H9 (cell line): ENCODE measurements around the gene PASD1. TPM values are rescaled to one million over a fixed set of nuclear protein-coding genes. Genes with fewer than 3 reads are reported as not detected.

Source experiments
- DNase-seq: peaks from one replicate; pipeline ENCODE4 v3.0.0-alpha.2; 2017
- H2AFZ ChIP-seq: one replicate; pipeline ENCODE4 v1.6.1; 2013; ENCODE audit warnings: mild to moderate bottlenecking, low read length, control low read depth, moderate library complexity
- H2AK5ac ChIP-seq: 2 replicates; pipeline ENCODE4 v1.6.1; 2013; ENCODE audit warnings: low read length, control low read depth, mixed read lengths; ENCODE audit not compliant: insufficient read length
- H2BK120ac ChIP-seq: one replicate; pipeline ENCODE4 v1.6.1; 2013; ENCODE audit warnings: low read depth, mild to moderate bottlenecking, low read length, control low read depth, inconsistent platforms; ENCODE audit not compliant: poor library complexity, severe bottlenecking
- H2BK12ac ChIP-seq: 2 replicates; pipeline ENCODE4 v1.6.1; 2013; ENCODE audit warnings: low read length, control low read depth, mixed read lengths, low read depth; ENCODE audit not compliant: insufficient read length
- H2BK15ac ChIP-seq: 2 replicates; pipeline ENCODE4 v1.6.1; 2013; ENCODE audit warnings: low read depth, low read length, control low read depth
- H2BK20ac ChIP-seq: one replicate; pipeline ENCODE4 v1.6.1; 2013; ENCODE audit warnings: low read depth, mild to moderate bottlenecking, low read length, control low read depth, inconsistent platforms; ENCODE audit not compliant: poor library complexity, severe bottlenecking
- H2BK5ac ChIP-seq: 2 replicates; pipeline ENCODE4 v1.6.1; 2013; ENCODE audit warnings: low read length, control low read depth, mixed read lengths; ENCODE audit not compliant: insufficient read length
- H3K14ac ChIP-seq: 2 replicates; pipeline ENCODE4 v1.6.1; 2013; ENCODE audit warnings: low read length, control low read depth; ENCODE audit not compliant: insufficient read depth
- H3K18ac ChIP-seq: 2 replicates; pipeline ENCODE4 v1.6.1; 2013; ENCODE audit warnings: low read depth, mild to moderate bottlenecking, mixed read lengths, low read length, control low read depth; ENCODE audit not compliant: insufficient read length
- H3K23ac ChIP-seq: 2 replicates; pipeline ENCODE4 v1.6.1; 2013; ENCODE audit warnings: low read length, control low read depth, mixed read lengths, low read depth; ENCODE audit not compliant: insufficient read length
- H3K23me2 ChIP-seq: 2 replicates; pipeline ENCODE4 v1.6.1; 2013; ENCODE audit warnings: low read depth, mild to moderate bottlenecking, mixed read lengths, low read length, control low read depth; ENCODE audit not compliant: insufficient read length, poor library complexity, severe bottlenecking
- H3K27ac ChIP-seq: 2 replicates; pipeline ENCODE4 v1.5.1; 2013; ENCODE audit warnings: low read length, control low read depth, mixed read lengths, low read depth; ENCODE audit not compliant: insufficient read length
- H3K27me3 ChIP-seq: 2 replicates; pipeline ENCODE4 v1.6.1; 2013; ENCODE audit warnings: low read length, control low read depth, inconsistent platforms; ENCODE audit not compliant: insufficient read depth
- H3K4ac ChIP-seq: 2 replicates; pipeline ENCODE4 v1.6.1; 2013; ENCODE audit warnings: low read depth, mild to moderate bottlenecking, control low read depth, inconsistent platforms, low read length, moderate library complexity
- H3K4me1 ChIP-seq: 2 replicates; pipeline ENCODE4 v1.6.1; 2013; ENCODE audit warnings: low read length, control low read depth, inconsistent platforms; ENCODE audit not compliant: insufficient read depth
- H3K4me2 ChIP-seq: 2 replicates; pipeline ENCODE4 v1.6.1; 2013; ENCODE audit warnings: low read length, control low read depth, mixed read lengths; ENCODE audit not compliant: insufficient read length, insufficient read depth
- H3K56ac ChIP-seq: 2 replicates; pipeline ENCODE4 v1.6.1; 2013; ENCODE audit warnings: low read depth, mild to moderate bottlenecking, mixed read lengths, low read length, control low read depth; ENCODE audit not compliant: insufficient read length
- H3K79me1 ChIP-seq: 2 replicates; pipeline ENCODE4 v1.6.1; 2013; ENCODE audit warnings: low read depth, mild to moderate bottlenecking, moderate library complexity, low read length, control low read depth, inconsistent platforms; ENCODE audit not compliant: insufficient read depth, poor library complexity, severe bottlenecking
- H3K79me2 ChIP-seq: 2 replicates; pipeline ENCODE4 v1.6.1; 2013; ENCODE audit warnings: low read length, control low read depth, inconsistent platforms; ENCODE audit not compliant: insufficient read depth
- H3K9ac ChIP-seq: 2 replicates; pipeline ENCODE4 v1.6.1; 2013; ENCODE audit warnings: low read length, control low read depth, mixed read lengths; ENCODE audit not compliant: insufficient read length; ENCODE audit errors: extremely low read depth
- H3K9me3 ChIP-seq: one replicate; pipeline ENCODE4 v1.6.1; 2013; ENCODE audit warnings: low read depth, low read length, inconsistent platforms; ENCODE audit not compliant: control insufficient read depth
- H3T11ph ChIP-seq: one replicate; pipeline ENCODE4 v1.6.1; 2013; ENCODE audit warnings: mild to moderate bottlenecking, low read length, control low read depth, inconsistent platforms
- H4K20me1 ChIP-seq: one replicate; pipeline ENCODE4 v1.6.1; 2013; ENCODE audit not compliant: control insufficient read depth, insufficient read length, insufficient read depth
- H4K5ac ChIP-seq: 2 replicates; pipeline ENCODE4 v1.6.1; 2013; ENCODE audit warnings: low read depth, mild to moderate bottlenecking, mixed read lengths, low read length, control low read depth; ENCODE audit not compliant: insufficient read length
- H4K8ac ChIP-seq: replicated peaks from 2 replicates; pipeline ENCODE4 v1.6.1; 2013; ENCODE audit warnings: low read length, control low read depth, mixed read lengths, low read depth; ENCODE audit not compliant: insufficient read length
- H4K91ac ChIP-seq: 2 replicates; pipeline ENCODE4 v1.6.1; 2013; ENCODE audit warnings: low read depth, mild to moderate bottlenecking, moderate library complexity, mixed read lengths, low read length, control low read depth; ENCODE audit not compliant: insufficient read length
- H3K27ac Mint-ChIP-seq, 3 experiments: 2 replicates in 2 of 3; 3 replicates in 1 of 3; pipeline ENCODE4 v1.8.0; 2020 to 2021; ENCODE audit warnings: mixed read lengths in 3 of 3, mild to moderate bottlenecking in 1 of 3, moderate library complexity in 1 of 3
- H3K27me3 Mint-ChIP-seq: 2 replicates; pipeline ENCODE4 v1.8.0; 2021; ENCODE audit warnings: low read depth, mild to moderate bottlenecking, moderate library complexity, mixed read lengths
- H3K36me3 Mint-ChIP-seq, 3 experiments: 2 replicates in 2 of 3; 3 replicates in 1 of 3; pipeline ENCODE4 v1.8.0; 2020 to 2021; ENCODE audit warnings: low read depth in 3 of 3, mixed read lengths in 3 of 3; ENCODE audit not compliant: insufficient read depth in 1 of 3
- H3K4me1 Mint-ChIP-seq, 2 experiments: 2 replicates each; pipeline ENCODE4 v1.8.0; 2020; ENCODE audit warnings: mixed read lengths in 2 of 2
- H3K4me3 Mint-ChIP-seq, 2 experiments: 2 replicates in 1 of 2; 3 replicates in 1 of 2; pipeline ENCODE4 v1.8.0; 2020 to 2021; ENCODE audit warnings: mild to moderate bottlenecking in 2 of 2, mixed read lengths in 2 of 2, moderate library complexity in 1 of 2
- H3K9me3 Mint-ChIP-seq, 2 experiments: 2 replicates in 1 of 2; 3 replicates in 1 of 2; pipeline ENCODE4 v1.8.0; 2020; ENCODE audit warnings: mild to moderate bottlenecking in 2 of 2, mixed read lengths in 2 of 2, moderate library complexity in 1 of 2
- WGBS: extraction: QIAGEN DNeasy Blood & Tissue Kit; methylation state at CpG from one replicate; pipeline ENCODE4 v1.1.7; 2013; ENCODE audit warnings: missing lambda C conversion rate, low lambda C conversion rate, mixed read lengths; ENCODE audit not compliant: insufficient read length; ENCODE audit errors: extremely low coverage; 5-methylcytosine and 5-hydroxymethylcytosine counted together
- total RNA-seq: library from RNA; stranded (reverse); gene quantifications from 2 replicates; pipeline ENCODE4 v1.2.1, GENCODE V29; 2021
- TF ChIP-seq, protein P1 (sequence below): fragments of 200-600 bp; sonication (generic); conservative IDR thresholded peaks from 3 replicates; pipeline ENCODE4 v1.8.0; 2021; ENCODE audit warnings: antibody characterized with exemption, mild to moderate bottlenecking

Gene PASD1
- total RNA-seq, 1 experiment from 2014 or later: not detected

- Histone ChIP-seq H2BK12ac (no peak overlapping the region), H3K23ac (no peak overlapping the region), H3K9me3 (peaks cover 56% of the 10 kb centered on the region), H3K4me1 (no peaks in the 10 kb centered on the region; the same call in 1 of the 2 replicates), H4K8ac (no peak overlapping the region), H2BK5ac (no peak overlapping the region), H3T11ph (no peak overlapping the region), H3K56ac (no peak overlapping the region), H3K79me2 (no peaks in the 10 kb centered on the region), H2BK15ac (no peak overlapping the region), H2BK120ac (no peak overlapping the region), H3K14ac (no peak overlapping the region), H3K18ac (no peak overlapping the region), H3K4ac (no peak overlapping the region), H3K27ac (no peak overlapping the region), H2AFZ (no peak overlapping the region), H4K20me1 (no peaks in the 10 kb centered on the region), H4K91ac (no peak overlapping the region), H3K27me3 (no peaks in the 10 kb centered on the region), H3K79me1 (no peaks in the 10 kb centered on the region), H3K9ac (no peak overlapping the region), H3K23me2 (no peaks in the 10 kb centered on the region), H4K5ac (no peak overlapping the region), H2AK5ac (no peak overlapping the region), H2BK20ac (no peak overlapping the region), H3K4me2 (no peak overlapping the region)
- no peak for DNase-seq
- Mint-ChIP-seq H3K27ac (no peak overlapping the region), H3K27me3 (peaks cover 23% of the 10 kb centered on the region), H3K4me1 (peaks cover 11 to 14% of the 10 kb centered on the region in 2 experiments), H3K36me3 (peaks cover 0 to 1% (median 0%) of the 10 kb centered on the region in 3 experiments; a peak in 4 of 7 replicates), H3K4me3 (no peak overlapping the region), H3K9me3 (peaks cover 65 to 76% of the 10 kb centered on the region in 2 experiments)
- WGBS: no CpG with 5 or more reads among the region's 9 CpGs
- TF ChIP-seq, protein P1, sequence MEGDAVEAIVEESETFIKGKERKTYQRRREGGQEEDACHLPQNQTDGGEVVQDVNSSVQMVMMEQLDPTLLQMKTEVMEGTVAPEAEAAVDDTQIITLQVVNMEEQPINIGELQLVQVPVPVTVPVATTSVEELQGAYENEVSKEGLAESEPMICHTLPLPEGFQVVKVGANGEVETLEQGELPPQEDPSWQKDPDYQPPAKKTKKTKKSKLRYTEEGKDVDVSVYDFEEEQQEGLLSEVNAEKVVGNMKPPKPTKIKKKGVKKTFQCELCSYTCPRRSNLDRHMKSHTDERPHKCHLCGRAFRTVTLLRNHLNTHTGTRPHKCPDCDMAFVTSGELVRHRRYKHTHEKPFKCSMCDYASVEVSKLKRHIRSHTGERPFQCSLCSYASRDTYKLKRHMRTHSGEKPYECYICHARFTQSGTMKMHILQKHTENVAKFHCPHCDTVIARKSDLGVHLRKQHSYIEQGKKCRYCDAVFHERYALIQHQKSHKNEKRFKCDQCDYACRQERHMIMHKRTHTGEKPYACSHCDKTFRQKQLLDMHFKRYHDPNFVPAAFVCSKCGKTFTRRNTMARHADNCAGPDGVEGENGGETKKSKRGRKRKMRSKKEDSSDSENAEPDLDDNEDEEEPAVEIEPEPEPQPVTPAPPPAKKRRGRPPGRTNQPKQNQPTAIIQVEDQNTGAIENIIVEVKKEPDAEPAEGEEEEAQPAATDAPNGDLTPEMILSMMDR: no peak
Measured at GRCh38 chrX:151699746-151700145, 136.3 kb downstream of the PASD1 start.
